ENCODE data around the gene RPL12. TPM values are rescaled to one million over a fixed set of nuclear protein-coding genes. Genes with fewer than 3 reads are reported as not detected.

The RPL12 gene
- total RNA-seq, 3 donors from 2014 or later (not counting 1 experiment from before 2014, with no cell fraction given) = 561 to 770 (median 724) TPM

GRCh38 chr9:127422133-127422782 lies 28.9 kb downstream of the RPL12 start:
- peaks cover 41 to 54% of the 10 kb centered on the region in 2 donors for H3K4me1 Mint-ChIP-seq
- H3K27me3 Mint-ChIP-seq (ENCODE audit: low read depth in 2 of 2) = no peaks in the 10 kb centered on the region
- intact Hi-C loops (cut with micrococcal nuclease) = loop anchor here (10.0 kb wide), 1 partner anchor 137 kb away; no protein-coding TSS in a partner anchor
- no CpG with 5 or more reads among the region's 10 CpGs for WGBS (ENCODE audit: insufficient coverage)
- H3K36me3 Mint-ChIP-seq = no peaks in the 10 kb centered on the region
- DNase-seq (no peak), ATAC-seq (no peak)
- H3K27ac Mint-ChIP-seq = no peak overlapping the region
- no peak for TF ChIP-seq CTCF (IDR thresholded peaks at IDR 0.05)
- Histone ChIP-seq H3K9me3 (ENCODE audit: control insufficient read depth, insufficient read depth, low read length) (no peaks in the 10 kb centered on the region), H3K4me1 (ENCODE audit: control insufficient read depth, insufficient read depth, low read length) (peaks cover 37% of the 10 kb centered on the region), H3K27ac (ENCODE audit: low read length) (no peak overlapping the region), H3K36me3 (ENCODE audit: control insufficient read depth, insufficient read depth, low read length) (no peaks in the 10 kb centered on the region), H3K27me3 (ENCODE audit: control insufficient read depth, insufficient read depth, low read length) (no peaks in the 10 kb centered on the region), H3K4me3 (ENCODE audit: low read length) (no peak overlapping the region)
- H3K4me3 Mint-ChIP-seq = peak overlapping the region; percentile 99
- H3K9me3 Mint-ChIP-seq = no peaks in the 10 kb centered on the region

GRCh38 chr9:127421057-127421456 lies 30.1 kb downstream of the RPL12 start:
- Mint-ChIP-seq H3K4me1 (peaks cover 34 to 46% of the 10 kb centered on the region in 2 donors), H3K9me3 (no peaks in the 10 kb centered on the region), H3K4me3 (no peak overlapping the region), H3K27me3 (ENCODE audit: low read depth in 2 of 2) (no peaks in the 10 kb centered on the region), H3K27ac (no peak overlapping the region), H3K36me3 (no peaks in the 10 kb centered on the region)
- H3K27me3 ChIP-seq (ENCODE audit: control insufficient read depth, insufficient read depth, low read length) = no peaks in the 10 kb centered on the region
- WGBS (ENCODE audit: insufficient coverage) = no CpG with 5 or more reads among the region's 7 CpGs
- H3K27ac ChIP-seq (ENCODE audit: low read length) = no peak overlapping the region
- ATAC-seq = no peak
- intact Hi-C loops (cut with micrococcal nuclease) = loop anchor here (10.0 kb wide), 1 partner anchor 136 kb away; no protein-coding TSS in a partner anchor
- H3K36me3 ChIP-seq (ENCODE audit: control insufficient read depth, insufficient read depth, low read length) = no peaks in the 10 kb centered on the region
- H3K4me3 ChIP-seq (ENCODE audit: low read length) = no peak overlapping the region
- H3K4me1 ChIP-seq (ENCODE audit: control insufficient read depth, insufficient read depth, low read length) = peaks cover 37% of the 10 kb centered on the region
- no peaks in the 10 kb centered on the region for H3K9me3 ChIP-seq (ENCODE audit: control insufficient read depth, insufficient read depth, low read length)
- no peak for DNase-seq
- TF ChIP-seq CTCF (IDR thresholded peaks at IDR 0.05) = no peak

- no peak overlapping the region for H3K4me3 Mint-ChIP-seq
- no peak for DNase-seq
- no peaks in the 10 kb centered on the region for H3K9me3 Mint-ChIP-seq
- H3K27me3 Mint-ChIP-seq (ENCODE audit: low read depth in 2 of 2) = peaks cover 0 to 2% of the 10 kb centered on the region in 2 donors
- H3K27ac ChIP-seq (ENCODE audit: low read length) = peak overlapping the region; percentile 50
- no peaks in the 10 kb centered on the region for H3K36me3 ChIP-seq (ENCODE audit: control insufficient read depth, insufficient read depth, low read length)
- no CpG with 5 or more reads among the region's 6 CpGs for WGBS (ENCODE audit: insufficient coverage)
- H3K4me1 ChIP-seq (ENCODE audit: control insufficient read depth, insufficient read depth, low read length) = peaks cover 29% of the 10 kb centered on the region
- H3K36me3 Mint-ChIP-seq = no peaks in the 10 kb centered on the region
- peaks cover 23 to 39% of the 10 kb centered on the region in 2 donors for H3K4me1 Mint-ChIP-seq
- ATAC-seq = no peak
- H3K27ac Mint-ChIP-seq = no peak overlapping the region
- intact Hi-C loops (cut with micrococcal nuclease) = no loop called here
- no peaks in the 10 kb centered on the region for H3K9me3 ChIP-seq (ENCODE audit: control insufficient read depth, insufficient read depth, low read length)
- no peaks in the 10 kb centered on the region for H3K27me3 ChIP-seq (ENCODE audit: control insufficient read depth, insufficient read depth, low read length)
- peak overlapping the region; percentile 24 for H3K4me3 ChIP-seq (ENCODE audit: low read length)
- TF ChIP-seq CTCF (IDR thresholded peaks at IDR 0.05) = no peak
Measured at GRCh38 chr9:127419348-127419747, 31.9 kb downstream of the RPL12 start.

All from natural killer cell (primary cell).